ENCODE results near the gene ITGAD.

- TF ChIP-seq CTCF (IDR thresholded peaks at IDR 0.05; ENCODE audit: insufficient read depth, low read length, poor library complexity, severe bottlenecking) (no peak), EZH2phosphoT487 (conservative IDR thresholded peaks at IDR 0.05; ENCODE audit: low read length) (no peak)
These were observed 17.9 kb upstream of the ITGAD start for GRCh38 chr16:31375231-31375630.
